Measurements from ENCODE around the gene CDC42BPA. TPM values are rescaled to one million over a fixed set of nuclear protein-coding genes. Genes with fewer than 3 reads are reported as not detected.

Gene CDC42BPA
- 16.6 TPM for polyA plus RNA-seq (2013, experiment 1 of 2)
- 18.4 TPM for polyA plus RNA-seq (2013, experiment 2 of 2)

- Histone ChIP-seq H3K36me3 (ENCODE audit: control insufficient read depth, insufficient read depth, low read length) (no peaks in the 10 kb centered on the region), H3K9me3 (ENCODE audit: control insufficient read depth, low read length) (no peaks in the 10 kb centered on the region), H3K4me3 (ENCODE audit: extremely low read depth, insufficient read depth, low read length, poor library complexity, severe bottlenecking) (peak within 1 kb of the TSS; percentile 71), H3K27ac (ENCODE audit: low read depth, low read length, severe bottlenecking) (peak within 1 kb of the TSS; percentile 95), H3K4me1 (ENCODE audit: control insufficient read depth, insufficient read depth, low read length, poor library complexity, severe bottlenecking) (no peaks in the 10 kb centered on the region)
- 0 to 1% methylated on average over 60 to 81 of the region's 98 CpGs for WGBS, 2 experiments (ENCODE audit: insufficient coverage in 2 of 2)
These were observed at the start of gene CDC42BPA for GRCh38 chr1:227318016-227318852. Gene CDC42BPA (minus strand): TSS chr1:227318492. CDS start chr1:227317182, 1,310 bp downstream.

GRCh38 chr1:227368009-227368408 lies 49.7 kb upstream of the CDC42BPA start:
- no peaks in the 10 kb centered on the region for H3K9me3 ChIP-seq (ENCODE audit: control insufficient read depth, low read length)
- WGBS, 2 experiments (ENCODE audit: insufficient coverage in 2 of 2): 100% methylated on average over 1 of the region's 1 CpG; no CpG with 5 or more reads in 1 of the 2 experiments
- H3K36me3 ChIP-seq (ENCODE audit: control insufficient read depth, insufficient read depth, low read length): no peaks in the 10 kb centered on the region
- H3K4me3 ChIP-seq (ENCODE audit: extremely low read depth, insufficient read depth, low read length, poor library complexity, severe bottlenecking): no peak overlapping the region
- H3K27ac ChIP-seq (ENCODE audit: low read depth, low read length, severe bottlenecking): no peak overlapping the region
- H3K4me1 ChIP-seq (ENCODE audit: control insufficient read depth, insufficient read depth, low read length, poor library complexity, severe bottlenecking): peaks cover 23% of the 10 kb centered on the region

GRCh38 chr1:227365473-227366431 lies 47.5 kb upstream of the CDC42BPA start:
- no peaks in the 10 kb centered on the region for H3K9me3 ChIP-seq (ENCODE audit: control insufficient read depth, low read length)

GRCh38 chr1:227364657-227365056 lies 46.4 kb upstream of the CDC42BPA start:
- 80 to 83% methylated on average over 2 of the region's 2 CpGs for WGBS, 2 experiments (ENCODE audit: insufficient coverage in 2 of 2)
- Histone ChIP-seq H3K36me3 (ENCODE audit: control insufficient read depth, insufficient read depth, low read length) (no peaks in the 10 kb centered on the region), H3K9me3 (ENCODE audit: control insufficient read depth, low read length) (no peaks in the 10 kb centered on the region), H3K4me3 (ENCODE audit: extremely low read depth, insufficient read depth, low read length, poor library complexity, severe bottlenecking) (no peak overlapping the region), H3K27ac (ENCODE audit: low read depth, low read length, severe bottlenecking) (no peak overlapping the region), H3K4me1 (ENCODE audit: control insufficient read depth, insufficient read depth, low read length, poor library complexity, severe bottlenecking) (peaks cover 6% of the 10 kb centered on the region)

More at GRCh38 chr1:227365473-227366431, 47.5 kb upstream of the CDC42BPA start:
- Histone ChIP-seq H3K36me3 (ENCODE audit: control insufficient read depth, insufficient read depth, low read length) (no peaks in the 10 kb centered on the region), H3K27ac (ENCODE audit: low read depth, low read length, severe bottlenecking) (no peak overlapping the region), H3K4me1 (ENCODE audit: control insufficient read depth, insufficient read depth, low read length, poor library complexity, severe bottlenecking) (peaks cover 14% of the 10 kb centered on the region), H3K4me3 (ENCODE audit: extremely low read depth, insufficient read depth, low read length, poor library complexity, severe bottlenecking) (no peak overlapping the region)
- WGBS, 2 experiments (ENCODE audit: insufficient coverage in 2 of 2): 74 to 99% methylated on average over 3 to 4 of the region's 8 CpGs

GRCh38 chr1:227363825-227364224 lies 45.5 kb upstream of the CDC42BPA start:
- Histone ChIP-seq H3K27ac (ENCODE audit: low read depth, low read length, severe bottlenecking) (no peak overlapping the region), H3K36me3 (ENCODE audit: control insufficient read depth, insufficient read depth, low read length) (no peaks in the 10 kb centered on the region), H3K9me3 (ENCODE audit: control insufficient read depth, low read length) (no peaks in the 10 kb centered on the region), H3K4me3 (ENCODE audit: extremely low read depth, insufficient read depth, low read length, poor library complexity, severe bottlenecking) (no peak overlapping the region), H3K4me1 (ENCODE audit: control insufficient read depth, insufficient read depth, low read length, poor library complexity, severe bottlenecking) (peaks cover under 1% of the 10 kb centered on the region)
- 92% methylated on average over 2 to 6 of the region's 7 CpGs for WGBS, 2 experiments (ENCODE audit: insufficient coverage in 2 of 2)

GRCh38 chr1:227362039-227362438 lies 43.7 kb upstream of the CDC42BPA start:
- no CpG with 5 or more reads among the region's 1 CpG for WGBS, 2 experiments (ENCODE audit: insufficient coverage in 2 of 2)
- H3K27ac ChIP-seq (ENCODE audit: low read depth, low read length, severe bottlenecking): no peak overlapping the region

GRCh38 chr1:227357927-227358302 lies 39.6 kb upstream of the CDC42BPA start:
- 85 to 100% methylated on average over 2 to 5 of the region's 6 CpGs for WGBS, 2 experiments (ENCODE audit: insufficient coverage in 2 of 2)
- H3K4me1 ChIP-seq (ENCODE audit: control insufficient read depth, insufficient read depth, low read length, poor library complexity, severe bottlenecking): peaks cover 20% of the 10 kb centered on the region
- H3K36me3 ChIP-seq (ENCODE audit: control insufficient read depth, insufficient read depth, low read length): no peaks in the 10 kb centered on the region
- no peak overlapping the region for H3K4me3 ChIP-seq (ENCODE audit: extremely low read depth, insufficient read depth, low read length, poor library complexity, severe bottlenecking)
- peak overlapping the region; percentile 84 for H3K27ac ChIP-seq (ENCODE audit: low read depth, low read length, severe bottlenecking)
- H3K9me3 ChIP-seq (ENCODE audit: control insufficient read depth, low read length): no peaks in the 10 kb centered on the region

More at GRCh38 chr1:227362039-227362438, 43.7 kb upstream of the CDC42BPA start:
- H3K4me3 ChIP-seq (ENCODE audit: extremely low read depth, insufficient read depth, low read length, poor library complexity, severe bottlenecking): no peak overlapping the region
- no peaks in the 10 kb centered on the region for H3K9me3 ChIP-seq (ENCODE audit: control insufficient read depth, low read length)
- no peaks in the 10 kb centered on the region for H3K36me3 ChIP-seq (ENCODE audit: control insufficient read depth, insufficient read depth, low read length)
- H3K4me1 ChIP-seq (ENCODE audit: control insufficient read depth, insufficient read depth, low read length, poor library complexity, severe bottlenecking): peaks cover 12% of the 10 kb centered on the region

- H3K36me3 ChIP-seq (ENCODE audit: control insufficient read depth, insufficient read depth, low read length): no peaks in the 10 kb centered on the region
- 33 to 46% methylated on average over 3 to 5 of the region's 7 CpGs for WGBS, 2 experiments (ENCODE audit: insufficient coverage in 2 of 2)
- peak overlapping the region; percentile 84 for H3K27ac ChIP-seq (ENCODE audit: low read depth, low read length, severe bottlenecking)
- H3K4me1 ChIP-seq (ENCODE audit: control insufficient read depth, insufficient read depth, low read length, poor library complexity, severe bottlenecking): peaks cover 20% of the 10 kb centered on the region
- H3K4me3 ChIP-seq (ENCODE audit: extremely low read depth, insufficient read depth, low read length, poor library complexity, severe bottlenecking): no peak overlapping the region
- H3K9me3 ChIP-seq (ENCODE audit: control insufficient read depth, low read length): no peaks in the 10 kb centered on the region
These were observed 39.1 kb upstream of the CDC42BPA start for GRCh38 chr1:227357171-227357926.

GRCh38 chr1:227356620-227357146 lies 38.4 kb upstream of the CDC42BPA start:
- 70 to 74% methylated on average over 6 of the region's 7 CpGs for WGBS, 2 experiments (ENCODE audit: insufficient coverage in 2 of 2)
- no peaks in the 10 kb centered on the region for H3K36me3 ChIP-seq (ENCODE audit: control insufficient read depth, insufficient read depth, low read length)
- peaks cover 20% of the 10 kb centered on the region for H3K4me1 ChIP-seq (ENCODE audit: control insufficient read depth, insufficient read depth, low read length, poor library complexity, severe bottlenecking)
- peak overlapping the region; percentile 84 for H3K27ac ChIP-seq (ENCODE audit: low read depth, low read length, severe bottlenecking)
- no peak overlapping the region for H3K4me3 ChIP-seq (ENCODE audit: extremely low read depth, insufficient read depth, low read length, poor library complexity, severe bottlenecking)
- H3K9me3 ChIP-seq (ENCODE audit: control insufficient read depth, low read length): no peaks in the 10 kb centered on the region

Data from mesodermal cell (in vitro differentiated cells).